Fibroblast of mammary gland (primary cell): ENCODE data around the gene WNT4.

Source experiments
- DNase-seq: peaks from one replicate; pipeline ENCODE4 v3.0.0-alpha.2; 2010; ENCODE audit warnings: low read depth
- H3K4me3 ChIP-seq: 2 replicates; pipeline ENCODE4 v1.5.1; 2011; ENCODE audit warnings: low read depth, mild to moderate bottlenecking, low read length, moderate library complexity; ENCODE audit not compliant: control insufficient read depth
- TF ChIP-seq, protein P1 (sequence below): conservative IDR thresholded peaks from 2 replicates; pipeline ENCODE4 v1.5.1; 2011; ENCODE audit warnings: low read depth, low read length, inconsistent platforms; ENCODE audit not compliant: control insufficient read depth, insufficient read depth

Gene WNT4

DNA sequence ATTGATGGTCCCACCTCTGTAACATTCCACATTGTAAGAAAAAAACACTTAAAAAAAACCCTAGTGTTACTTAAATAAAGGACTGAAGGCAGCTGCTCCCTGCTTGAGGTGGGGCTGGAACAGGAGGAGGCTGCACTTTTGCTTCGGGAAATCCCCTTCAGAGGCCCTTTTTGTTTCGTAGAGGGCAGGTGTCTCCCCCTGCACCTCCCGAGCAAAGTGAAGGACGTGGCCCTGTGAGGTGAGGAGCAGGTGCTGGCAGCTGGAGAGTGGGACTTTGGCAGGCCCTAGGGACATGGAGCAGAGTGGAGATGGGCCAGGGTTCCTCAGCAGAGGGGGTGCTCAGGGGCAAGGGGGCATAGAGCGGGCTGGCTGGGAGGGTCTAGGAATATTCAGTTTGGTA lies 33.4 kb upstream of the WNT4 start:
- no peak overlapping the region for H3K4me3 ChIP-seq
- TF ChIP-seq, protein P1, sequence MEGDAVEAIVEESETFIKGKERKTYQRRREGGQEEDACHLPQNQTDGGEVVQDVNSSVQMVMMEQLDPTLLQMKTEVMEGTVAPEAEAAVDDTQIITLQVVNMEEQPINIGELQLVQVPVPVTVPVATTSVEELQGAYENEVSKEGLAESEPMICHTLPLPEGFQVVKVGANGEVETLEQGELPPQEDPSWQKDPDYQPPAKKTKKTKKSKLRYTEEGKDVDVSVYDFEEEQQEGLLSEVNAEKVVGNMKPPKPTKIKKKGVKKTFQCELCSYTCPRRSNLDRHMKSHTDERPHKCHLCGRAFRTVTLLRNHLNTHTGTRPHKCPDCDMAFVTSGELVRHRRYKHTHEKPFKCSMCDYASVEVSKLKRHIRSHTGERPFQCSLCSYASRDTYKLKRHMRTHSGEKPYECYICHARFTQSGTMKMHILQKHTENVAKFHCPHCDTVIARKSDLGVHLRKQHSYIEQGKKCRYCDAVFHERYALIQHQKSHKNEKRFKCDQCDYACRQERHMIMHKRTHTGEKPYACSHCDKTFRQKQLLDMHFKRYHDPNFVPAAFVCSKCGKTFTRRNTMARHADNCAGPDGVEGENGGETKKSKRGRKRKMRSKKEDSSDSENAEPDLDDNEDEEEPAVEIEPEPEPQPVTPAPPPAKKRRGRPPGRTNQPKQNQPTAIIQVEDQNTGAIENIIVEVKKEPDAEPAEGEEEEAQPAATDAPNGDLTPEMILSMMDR = no peak
- DNase-seq = no peak

DNA sequence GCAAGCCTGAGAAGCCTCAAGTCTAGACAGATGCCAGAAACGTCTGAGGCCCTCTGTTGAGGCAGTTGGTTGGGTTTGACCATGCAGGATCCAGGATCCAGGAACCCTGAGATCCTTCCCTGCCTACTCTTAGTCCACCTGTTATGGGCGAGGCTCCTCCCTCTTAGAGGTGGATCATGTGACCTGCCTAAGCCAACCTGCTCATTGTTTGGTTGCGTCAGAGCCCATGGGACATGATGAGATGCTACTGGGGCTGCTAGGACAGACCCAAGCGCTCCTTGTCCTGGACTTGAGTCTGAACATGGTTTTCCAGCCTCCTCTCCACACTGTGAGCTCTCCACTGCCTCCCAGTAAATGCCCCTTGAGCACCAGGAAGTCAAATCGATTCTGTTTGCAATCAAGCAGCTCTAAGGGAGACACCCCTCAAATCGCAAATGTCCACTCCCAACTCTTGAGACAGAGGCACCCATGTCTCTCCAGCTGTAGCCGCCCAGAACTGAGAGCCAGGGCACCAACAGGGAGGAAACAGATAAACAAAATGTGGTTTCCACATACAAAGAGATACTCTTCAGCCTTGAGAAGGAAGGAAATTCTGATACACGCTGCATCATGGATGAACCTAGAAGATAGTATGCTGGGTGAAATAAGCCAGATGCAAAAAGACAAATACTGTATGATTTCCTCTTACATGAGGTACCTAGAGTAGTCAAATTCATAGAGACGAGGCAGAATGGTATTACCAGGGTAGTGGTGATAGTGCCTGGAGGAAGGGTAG lies 31.7 kb upstream of the WNT4 start:
- DNase-seq = no peak
- TF ChIP-seq, protein P1 = no peak
- no peak overlapping the region for H3K4me3 ChIP-seq

DNA sequence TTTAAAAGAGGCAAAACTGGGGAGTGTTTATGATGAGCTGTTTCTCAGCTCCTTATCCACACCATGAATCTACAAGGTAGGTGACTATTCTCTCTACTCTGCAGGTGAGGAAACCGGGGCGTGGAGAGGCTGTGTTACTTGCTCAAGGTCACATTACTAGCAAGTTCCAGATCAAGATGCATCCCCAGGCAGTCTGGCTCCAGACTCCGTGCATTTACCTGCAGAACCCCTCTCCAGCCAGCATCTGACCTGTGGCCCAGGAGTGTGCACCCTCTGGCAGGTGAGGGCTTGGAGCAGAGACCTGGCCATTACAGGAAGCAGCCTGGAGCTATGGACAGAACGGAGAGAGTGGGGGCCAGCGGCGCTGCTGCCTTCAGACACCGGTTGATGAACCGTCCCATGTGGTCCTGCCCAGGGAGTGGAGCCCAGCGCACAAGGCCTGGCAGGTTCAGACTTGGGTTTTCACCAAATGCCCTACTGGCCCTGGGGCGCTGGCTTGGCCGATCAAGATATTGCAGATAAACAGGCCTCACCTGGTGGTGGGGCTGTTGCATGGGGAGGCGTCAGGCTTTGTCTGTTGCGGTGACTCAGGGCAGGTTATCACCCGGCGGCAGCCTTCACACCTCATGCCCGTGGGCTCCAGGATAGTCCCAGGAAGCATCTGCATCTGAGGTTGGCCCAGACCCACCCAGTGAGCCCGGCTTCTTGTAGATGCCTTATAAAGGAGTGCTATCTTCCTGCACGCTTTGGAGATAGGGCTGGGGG lies 29.2 kb upstream of the WNT4 start:
- TF ChIP-seq, protein P1 = no peak
- H3K4me3 ChIP-seq = no peak overlapping the region
- DNase-seq = no peak

DNA sequence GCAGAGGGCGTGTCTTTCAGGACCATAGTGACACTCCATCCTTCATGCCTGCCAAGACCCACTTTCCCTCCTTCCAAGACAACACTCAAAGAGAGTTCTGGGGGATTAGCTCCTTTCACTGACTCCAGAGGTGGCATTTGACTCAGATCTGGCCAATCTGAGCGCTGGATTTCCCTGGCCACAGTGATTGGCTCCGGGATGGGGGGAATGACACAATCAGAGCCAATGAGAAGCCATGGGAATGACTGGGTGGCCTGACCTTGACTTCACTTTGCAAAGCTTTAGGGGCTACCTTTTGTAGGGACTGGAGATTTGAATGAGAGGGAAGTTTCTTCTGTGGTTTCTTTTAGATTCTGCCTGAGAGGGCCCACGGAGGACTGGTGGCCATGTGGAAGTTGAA lies 26.9 kb upstream of the WNT4 start:
- TF ChIP-seq, protein P1 = no peak
- DNase-seq = no peak
- H3K4me3 ChIP-seq = no peak overlapping the region

DNA sequence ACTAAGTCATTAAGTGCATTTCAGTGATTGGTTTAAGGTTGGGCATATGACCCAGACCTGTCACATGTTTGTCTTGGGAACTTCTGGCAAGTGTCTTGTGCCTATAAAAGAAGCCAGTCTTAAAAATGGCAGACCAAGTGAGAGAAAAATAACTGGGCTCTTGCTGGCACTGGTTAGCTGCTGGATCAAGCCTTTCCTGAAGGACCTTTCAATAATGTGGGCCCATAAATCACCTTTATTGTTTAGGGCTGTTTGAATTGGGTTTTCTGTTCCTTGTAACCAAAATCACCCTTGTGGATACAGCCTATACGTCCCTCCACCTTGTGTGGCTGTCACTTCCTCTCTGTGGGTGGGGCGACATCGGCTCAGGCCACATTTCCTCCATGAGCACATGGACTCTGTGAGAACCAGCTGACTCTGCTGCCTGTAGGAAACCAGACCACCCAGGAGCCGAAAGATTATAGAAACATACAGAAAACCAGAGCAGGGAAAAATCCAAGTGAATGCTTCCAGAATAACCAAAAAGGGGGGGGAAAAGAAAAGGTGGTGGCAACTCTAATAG lies 25.6 kb upstream of the WNT4 start:
- no peak for DNase-seq
- no peak overlapping the region for H3K4me3 ChIP-seq
- TF ChIP-seq, protein P1 = no peak

DNA sequence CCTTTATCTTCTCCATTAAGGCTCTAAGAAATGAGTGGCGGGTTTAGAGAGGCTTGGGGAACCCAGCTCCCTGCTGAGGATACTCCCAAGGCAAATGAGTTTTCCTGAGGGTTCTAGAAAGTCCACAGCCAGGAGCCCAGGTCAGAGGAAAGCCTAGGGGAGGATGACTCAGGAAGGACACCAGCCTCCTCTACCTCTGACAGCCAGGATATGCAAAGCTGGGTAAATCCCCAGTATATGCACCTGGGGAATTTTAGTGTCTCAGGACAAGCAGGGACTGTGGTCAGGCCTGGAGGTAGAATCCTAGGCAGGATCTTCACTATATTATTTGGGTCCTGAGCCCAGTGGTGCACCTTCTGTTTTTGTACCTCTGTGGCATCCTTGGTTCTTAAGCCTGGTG lies 23.5 kb upstream of the WNT4 start:
- no peak overlapping the region for H3K4me3 ChIP-seq
- DNase-seq = no peak
- TF ChIP-seq, protein P1 = no peak
